Loucy (cell line): ENCODE measurements around the gene PLXDC1.

Source experiments
- EZH2phosphoT487 ChIP-seq: fragments of 200-600 bp; IDR thresholded peaks from 2 replicates; pipeline ENCODE4 v1.6.1; 2018; ENCODE audit warnings: antibody characterized with exemption, mild to moderate bottlenecking, moderate library complexity, borderline replicate concordance
- TF ChIP-seq, protein P1 (sequence below): fragments of 200-600 bp; sonication (generic); conservative IDR thresholded peaks from 2 replicates; pipeline ENCODE4 v1.5.1; 2014; ENCODE audit warnings: mild to moderate bottlenecking, antibody characterized with exemption, low read length

DNA sequence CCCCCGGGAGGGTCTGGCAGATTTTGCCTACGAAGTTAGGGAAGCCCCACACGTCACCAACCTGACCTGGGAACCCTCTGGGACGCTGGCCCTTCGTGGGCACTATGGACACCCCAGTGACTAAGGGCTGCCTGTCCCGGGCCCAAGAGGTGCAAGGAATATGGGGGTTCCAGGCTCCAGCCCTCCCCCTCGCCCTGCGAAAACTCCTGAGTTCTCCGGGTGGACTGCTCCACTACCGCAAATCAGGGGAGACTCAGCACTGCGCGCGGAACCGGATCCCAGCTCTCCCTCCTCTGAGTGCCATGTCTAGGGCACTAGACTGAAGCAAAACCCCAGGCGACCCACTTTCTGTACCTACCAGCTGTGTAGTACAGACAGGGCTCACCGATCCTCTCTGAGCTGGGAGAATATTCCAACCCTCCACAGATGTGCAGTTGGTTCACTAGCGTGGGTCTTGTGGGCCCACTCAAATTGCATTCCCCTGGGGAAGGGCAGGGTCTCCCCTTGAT lies 14.5 kb upstream of the PLXDC1 start, which contains the start of gene ARL5C:
- TF ChIP-seq, protein P1, sequence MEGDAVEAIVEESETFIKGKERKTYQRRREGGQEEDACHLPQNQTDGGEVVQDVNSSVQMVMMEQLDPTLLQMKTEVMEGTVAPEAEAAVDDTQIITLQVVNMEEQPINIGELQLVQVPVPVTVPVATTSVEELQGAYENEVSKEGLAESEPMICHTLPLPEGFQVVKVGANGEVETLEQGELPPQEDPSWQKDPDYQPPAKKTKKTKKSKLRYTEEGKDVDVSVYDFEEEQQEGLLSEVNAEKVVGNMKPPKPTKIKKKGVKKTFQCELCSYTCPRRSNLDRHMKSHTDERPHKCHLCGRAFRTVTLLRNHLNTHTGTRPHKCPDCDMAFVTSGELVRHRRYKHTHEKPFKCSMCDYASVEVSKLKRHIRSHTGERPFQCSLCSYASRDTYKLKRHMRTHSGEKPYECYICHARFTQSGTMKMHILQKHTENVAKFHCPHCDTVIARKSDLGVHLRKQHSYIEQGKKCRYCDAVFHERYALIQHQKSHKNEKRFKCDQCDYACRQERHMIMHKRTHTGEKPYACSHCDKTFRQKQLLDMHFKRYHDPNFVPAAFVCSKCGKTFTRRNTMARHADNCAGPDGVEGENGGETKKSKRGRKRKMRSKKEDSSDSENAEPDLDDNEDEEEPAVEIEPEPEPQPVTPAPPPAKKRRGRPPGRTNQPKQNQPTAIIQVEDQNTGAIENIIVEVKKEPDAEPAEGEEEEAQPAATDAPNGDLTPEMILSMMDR: no peak
- TF ChIP-seq EZH2phosphoT487: no peak
